ENCODE measurements around the gene PLA2G4A. TPM values are rescaled to one million over a fixed set of nuclear protein-coding genes. Genes with fewer than 3 reads are reported as not detected.

The PLA2G4A gene
- polyA plus RNA-seq, 1 experiment = 0.48 TPM

GRCh38 chr1:186811892-186812291, 16.9 kb upstream of the PLA2G4A start:
- Histone ChIP-seq H3K27me3 (ENCODE audit: control insufficient read depth, insufficient read depth, low read length) (no peaks in the 10 kb centered on the region), H3K36me3 (ENCODE audit: control insufficient read depth, insufficient read depth, low read length) (no peaks in the 10 kb centered on the region), H3K4me3 (ENCODE audit: low read depth, low read length) (no peak overlapping the region)
- TF ChIP-seq CTCF (IDR thresholded peaks at IDR 0.05; ENCODE audit: insufficient read depth, low read depth, low read length) = no peak
- ChIA-PET CTCF (no interaction called here), POLR2A (no interaction called here)
- no peak for DNase-seq (ENCODE audit: low read depth)

GRCh38 chr1:186812570-186812969, 16.2 kb upstream of the PLA2G4A start:
- Histone ChIP-seq H3K36me3 (ENCODE audit: control insufficient read depth, insufficient read depth, low read length) (no peaks in the 10 kb centered on the region), H3K27me3 (ENCODE audit: control insufficient read depth, insufficient read depth, low read length) (no peaks in the 10 kb centered on the region), H3K4me3 (ENCODE audit: low read depth, low read length) (no peak overlapping the region)
- no peak for DNase-seq (ENCODE audit: low read depth)
- TF ChIP-seq CTCF (IDR thresholded peaks at IDR 0.05; ENCODE audit: insufficient read depth, low read depth, low read length) = no peak
- ChIA-PET POLR2A (no interaction called here), CTCF (no interaction called here)

- no peak for TF ChIP-seq CTCF (IDR thresholded peaks at IDR 0.05; ENCODE audit: insufficient read depth, low read depth, low read length)
- ChIA-PET CTCF (no interaction called here), POLR2A (no interaction called here)
- DNase-seq (ENCODE audit: low read depth) = no peak
- no peak overlapping the region for H3K4me3 ChIP-seq (ENCODE audit: low read depth, low read length)
- H3K27me3 ChIP-seq (ENCODE audit: control insufficient read depth, insufficient read depth, low read length) = no peaks in the 10 kb centered on the region
- H3K36me3 ChIP-seq (ENCODE audit: control insufficient read depth, insufficient read depth, low read length) = no peaks in the 10 kb centered on the region
These were observed 15.3 kb upstream of the PLA2G4A start for GRCh38 chr1:186813420-186813819.

- Histone ChIP-seq H3K4me3 (ENCODE audit: low read depth, low read length) (no peak overlapping the region), H3K36me3 (ENCODE audit: control insufficient read depth, insufficient read depth, low read length) (no peaks in the 10 kb centered on the region), H3K27me3 (ENCODE audit: control insufficient read depth, insufficient read depth, low read length) (no peaks in the 10 kb centered on the region)
- ChIA-PET CTCF (no interaction called here), POLR2A (no interaction called here)
- no peak for TF ChIP-seq CTCF (IDR thresholded peaks at IDR 0.05; ENCODE audit: insufficient read depth, low read depth, low read length)
- DNase-seq (ENCODE audit: low read depth) = no peak
These were observed 9.6 kb upstream of the PLA2G4A start for GRCh38 chr1:186819126-186819525.

- no peak for DNase-seq (ENCODE audit: low read depth)
- POLR2A ChIA-PET = no interaction called here
- H3K27me3 ChIP-seq (ENCODE audit: control insufficient read depth, insufficient read depth, low read length) = no peaks in the 10 kb centered on the region
- H3K36me3 ChIP-seq (ENCODE audit: control insufficient read depth, insufficient read depth, low read length) = no peaks in the 10 kb centered on the region
- CTCF ChIA-PET = interaction anchor here (0.6 kb wide), 1 partner anchor 45 kb away, joined by 3 read pairs; no protein-coding TSS in a partner anchor
- TF ChIP-seq CTCF (IDR thresholded peaks at IDR 0.05; ENCODE audit: insufficient read depth, low read depth, low read length) = no peak
- H3K4me3 ChIP-seq (ENCODE audit: low read depth, low read length) = no peak overlapping the region
These were observed 9.2 kb upstream of the PLA2G4A start for GRCh38 chr1:186819563-186819962.
